ENCODE results near the gene SMARCB1. TPM values are rescaled to one million over a fixed set of nuclear protein-coding genes. Genes with fewer than 3 reads are reported as not detected.

The SMARCB1 gene
- total RNA-seq, 1 donor = 55.2 TPM

- no peak overlapping the region for H3K4me3 ChIP-seq (ENCODE audit: low read depth, low read length)
- DNase-seq (ENCODE audit: low read depth) = no peak
- no peak for TF ChIP-seq CTCF (IDR thresholded peaks at IDR 0.05; ENCODE audit: insufficient read depth, low read length)
These were observed 2.9 kb downstream of the SMARCB1 start for GRCh38 chr22:23789638-23790037.

- no peak for TF ChIP-seq CTCF (IDR thresholded peaks at IDR 0.05; ENCODE audit: insufficient read depth, low read length)
- H3K4me3 ChIP-seq (ENCODE audit: low read depth, low read length) = no peak overlapping the region
- peak; percentile 89 for DNase-seq (ENCODE audit: low read depth)
These were observed 4.3 kb downstream of the SMARCB1 start for GRCh38 chr22:23790819-23791737.

- no peak for DNase-seq (ENCODE audit: low read depth)
- no peak for TF ChIP-seq CTCF (IDR thresholded peaks at IDR 0.05; ENCODE audit: insufficient read depth, low read length)
- H3K4me3 ChIP-seq (ENCODE audit: low read depth, low read length) = no peak overlapping the region
These were observed 5.2 kb downstream of the SMARCB1 start for GRCh38 chr22:23791738-23792645.

- H3K4me3 ChIP-seq (ENCODE audit: low read depth, low read length) = no peak overlapping the region
- DNase-seq (ENCODE audit: low read depth) = no peak
- TF ChIP-seq CTCF (IDR thresholded peaks at IDR 0.05; ENCODE audit: insufficient read depth, low read length) = no peak
These were observed 6.6 kb downstream of the SMARCB1 start for GRCh38 chr22:23793326-23793725.

GRCh38 chr22:23796461-23796860, 9.7 kb downstream of the SMARCB1 start:
- H3K4me3 ChIP-seq (ENCODE audit: low read depth, low read length) = no peak overlapping the region
- no peak for TF ChIP-seq CTCF (IDR thresholded peaks at IDR 0.05; ENCODE audit: insufficient read depth, low read length)
- no peak for DNase-seq (ENCODE audit: low read depth)

- TF ChIP-seq CTCF (IDR thresholded peaks at IDR 0.05; ENCODE audit: insufficient read depth, low read length) = no peak
- DNase-seq (ENCODE audit: low read depth) = no peak
- no peak overlapping the region for H3K4me3 ChIP-seq (ENCODE audit: low read depth, low read length)
These were observed 13.8 kb downstream of the SMARCB1 start for GRCh38 chr22:23800297-23801237.
